GM19468 (cell line): ENCODE results near the gene KRTCAP3.
"Not testable (repeated sequence)": the region's sequence is repeated elsewhere in the genome, so short reads cannot be mapped to it uniquely, and the experiment has no call there.

Source experiments
- ATAC-seq: cut with Tn5 transposase; IDR thresholded peaks from one replicate; pipeline ENCODE4 v1.9.1; 2021; ENCODE audit warnings: mild to moderate bottlenecking, moderate library complexity, moderate number of reproducible peaks; ENCODE audit not compliant: unreplicated experiment; ENCODE audit errors: extremely low read depth

The KRTCAP3 gene

DNA sequence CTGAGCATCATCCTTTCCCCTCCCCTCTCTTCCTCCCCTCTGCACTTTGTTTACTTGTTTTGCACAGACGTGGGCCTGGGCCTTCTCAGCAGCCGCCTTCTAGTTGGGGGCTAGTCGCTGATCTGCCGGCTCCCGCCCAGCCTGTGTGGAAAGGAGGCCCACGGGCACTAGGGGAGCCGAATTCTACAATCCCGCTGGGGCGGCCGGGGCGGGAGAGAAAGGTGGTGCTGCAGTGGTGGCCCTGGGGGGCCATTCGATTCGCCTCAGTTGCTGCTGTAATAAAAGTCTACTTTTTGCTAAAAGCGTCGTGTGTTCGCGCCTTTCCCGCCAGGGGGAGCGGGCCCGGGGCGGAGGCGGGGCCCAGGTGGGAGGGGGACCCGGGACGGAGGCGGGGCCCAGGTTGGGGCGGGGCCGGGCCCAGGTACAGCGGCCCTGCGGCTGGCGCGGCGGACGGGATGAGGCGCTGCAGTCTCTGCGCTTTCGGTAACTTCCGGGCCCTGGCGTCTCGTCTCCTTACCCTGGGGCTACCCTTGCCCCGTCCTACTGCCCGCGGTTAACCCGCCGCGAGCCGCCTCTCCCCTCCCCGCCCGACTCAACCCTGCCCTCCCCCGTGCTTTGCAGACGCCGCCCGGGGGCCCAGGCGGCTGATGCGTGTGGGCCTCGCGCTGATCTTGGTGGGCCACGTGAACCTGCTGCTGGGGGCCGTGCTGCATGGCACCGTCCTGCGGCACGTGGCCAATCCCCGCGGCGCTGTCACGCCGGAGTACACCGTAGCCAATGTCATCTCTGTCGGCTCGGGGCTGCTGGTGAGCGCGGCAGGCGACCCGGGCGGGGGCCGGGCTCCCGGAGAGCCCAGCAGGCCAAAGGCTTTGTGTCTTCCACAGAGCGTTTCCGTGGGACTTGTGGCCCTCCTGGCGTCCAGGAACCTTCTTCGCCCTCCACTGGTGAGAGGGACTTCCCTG, at the start of gene KRTCAP3:
KRTCAP3 (plus strand) TSS at position 424 of the 962 bp plus-strand sequence; CDS start at position 456, 32 bp downstream.
- ATAC-seq, result no peak

DNA sequence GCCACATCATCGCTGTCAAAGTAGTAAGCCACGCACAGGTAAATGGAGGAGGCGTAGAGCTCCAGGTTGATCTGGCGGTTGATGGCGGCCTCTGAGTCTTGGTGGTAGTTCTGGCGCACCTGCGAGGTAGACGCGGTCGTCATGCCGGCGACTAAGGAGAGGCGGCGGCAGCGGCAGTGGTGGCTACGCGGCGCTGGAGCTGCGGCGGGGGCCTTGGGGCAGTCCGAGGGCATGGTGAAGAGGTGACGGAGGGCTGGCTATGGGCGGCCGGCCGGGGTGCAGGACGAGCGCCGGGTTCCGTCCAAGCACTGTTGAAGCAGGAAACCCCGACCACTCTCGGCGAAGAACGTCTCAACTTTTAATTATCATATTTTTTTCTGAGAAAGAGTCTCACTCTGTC, 49.0 kb upstream of the KRTCAP3 start:
- ATAC-seq, result no peak

- no peak for ATAC-seq
These were observed 43.2 kb upstream of the KRTCAP3 start for GRCh38 chr2:27398962-27399361.

- no peak for ATAC-seq
These were observed 41.6 kb upstream of the KRTCAP3 start for GRCh38 chr2:27400348-27401135.

- no peak for ATAC-seq
These were observed 34.2 kb upstream of the KRTCAP3 start for GRCh38 chr2:27407798-27408491.

- peak; percentile 8 for ATAC-seq
These were observed 33.4 kb upstream of the KRTCAP3 start for GRCh38 chr2:27408601-27409320.

DNA sequence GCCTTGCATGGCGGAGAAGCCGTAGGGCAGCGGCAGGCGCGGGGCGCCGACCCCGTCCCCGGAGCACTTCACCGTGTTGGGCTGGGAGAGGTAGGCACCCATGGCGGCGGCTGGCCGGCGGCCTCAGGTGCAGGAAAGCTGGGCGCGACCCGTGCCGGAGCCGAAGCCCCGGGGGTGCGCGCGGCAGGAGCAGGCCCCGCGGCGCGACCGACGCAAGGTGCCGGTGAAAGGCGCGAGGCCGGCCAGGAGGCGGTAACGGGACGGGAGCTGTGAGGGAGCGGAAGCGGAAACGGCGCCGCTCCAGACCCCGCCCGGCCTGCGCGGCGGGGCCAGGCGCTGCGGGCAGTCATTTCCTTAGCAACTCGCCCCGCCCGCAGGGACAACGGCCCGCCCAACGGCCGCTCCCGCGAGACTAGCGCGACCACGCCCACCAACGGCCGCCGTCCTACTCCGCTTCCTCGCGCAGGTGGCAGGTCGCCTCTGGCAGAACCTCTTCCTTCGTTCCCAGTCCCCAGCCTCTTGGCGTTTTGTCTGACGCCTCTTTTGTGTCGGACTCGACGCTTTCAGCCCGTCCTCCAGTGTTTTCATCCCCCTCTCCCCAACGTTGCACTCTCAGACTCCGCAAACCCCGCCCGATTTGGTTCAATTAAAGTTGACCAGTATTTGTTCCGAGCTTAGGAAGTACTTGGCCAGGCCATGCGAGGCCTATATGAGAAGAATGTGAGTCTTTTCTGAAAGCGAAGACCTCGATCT, 32.7 kb upstream of the KRTCAP3 start, which contains the start of gene PPM1G:
PPM1G (minus strand) TSS at position 271 of the 753 bp plus-strand sequence; CDS start at position 102, 169 bp downstream.
- peak; percentile 85 for ATAC-seq

GRCh38 chr2:27412419-27413152, 29.6 kb upstream of the KRTCAP3 start:
- no peak for ATAC-seq

DNA sequence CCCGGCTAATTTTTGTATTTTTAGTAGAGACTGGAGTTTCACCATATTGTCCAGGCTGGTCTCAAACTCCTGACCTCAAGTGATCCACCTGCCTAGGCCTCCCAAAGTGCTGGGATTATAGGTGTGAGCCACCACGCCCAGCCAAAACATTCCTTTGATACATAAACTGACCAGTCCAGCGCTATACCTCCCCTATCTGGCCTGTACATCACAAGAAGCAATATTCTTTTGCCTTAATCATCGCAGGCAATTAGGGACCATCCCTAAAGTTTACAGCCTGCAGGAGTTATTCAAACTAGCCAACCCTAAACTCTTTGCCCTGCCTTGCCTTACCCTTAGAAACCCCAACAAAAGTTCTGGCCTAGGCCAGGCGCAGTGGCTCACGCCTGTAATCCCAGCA, 26.0 kb upstream of the KRTCAP3 start:
- no peak for ATAC-seq

DNA sequence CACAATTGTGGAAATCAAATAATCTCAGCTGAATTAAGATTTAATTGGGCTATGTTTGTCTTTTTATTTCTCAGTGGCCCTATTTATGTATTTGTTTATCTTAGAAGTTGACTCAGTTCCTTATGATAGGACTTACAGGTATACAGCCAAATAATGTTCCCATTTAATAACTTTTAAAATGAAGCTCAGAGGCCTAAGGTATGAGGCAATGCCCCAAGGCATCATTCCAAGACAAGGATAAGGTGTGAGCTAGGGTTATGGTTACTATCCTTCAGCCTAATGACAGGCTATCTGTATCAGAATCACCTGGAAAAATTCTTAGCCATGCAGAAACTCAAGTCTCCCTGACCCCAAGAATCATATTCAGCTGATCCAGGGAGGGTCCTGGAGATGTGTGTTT, 21.2 kb upstream of the KRTCAP3 start:
- ATAC-seq, result no peak

DNA sequence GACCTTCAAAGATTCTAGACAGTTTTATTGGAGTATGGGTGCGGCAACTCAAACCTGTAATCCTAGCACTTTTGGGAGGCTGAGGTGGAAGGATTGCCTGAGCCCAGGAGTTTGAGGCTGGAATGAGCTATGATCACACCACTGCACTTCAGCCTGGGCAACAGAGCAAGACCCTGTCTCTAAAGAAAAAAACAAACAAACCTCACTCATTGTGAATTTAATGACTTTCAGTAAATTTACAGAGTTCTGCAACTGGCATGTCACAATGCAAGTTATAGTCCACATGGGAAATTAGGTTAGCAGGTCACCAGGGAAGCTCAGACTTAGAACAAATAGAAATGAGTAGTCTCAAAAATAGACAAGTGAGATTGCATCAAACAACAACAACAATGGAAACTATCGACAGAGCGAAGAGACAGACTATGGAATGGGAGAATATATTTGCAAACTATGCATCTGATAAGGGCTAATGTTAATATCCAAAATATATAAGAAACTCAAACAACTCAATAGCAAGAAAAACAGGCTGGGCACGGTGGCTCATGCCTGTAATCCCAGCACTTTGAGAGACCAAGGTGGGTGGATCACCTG, 20.4 kb upstream of the KRTCAP3 start:
- no peak for ATAC-seq

DNA sequence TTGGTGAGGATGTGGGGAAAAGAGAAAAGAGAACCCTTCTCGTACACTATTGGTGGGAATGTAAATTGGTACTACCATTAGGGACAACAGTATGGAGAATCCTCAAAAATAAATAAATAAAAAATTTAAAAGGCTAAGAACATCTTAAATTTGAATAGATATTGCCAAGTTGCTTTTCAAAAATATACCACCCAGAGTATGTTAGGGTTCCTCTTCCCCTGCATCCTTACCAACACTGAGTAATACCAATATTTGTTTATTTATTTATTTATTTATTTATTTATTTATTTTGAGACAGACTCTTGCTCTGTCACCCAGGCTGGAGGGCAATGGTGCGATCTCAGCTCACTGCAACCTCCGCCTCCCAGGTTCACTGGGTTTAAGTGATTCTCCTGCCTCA, 19.2 kb upstream of the KRTCAP3 start:
- ATAC-seq, result no peak

DNA sequence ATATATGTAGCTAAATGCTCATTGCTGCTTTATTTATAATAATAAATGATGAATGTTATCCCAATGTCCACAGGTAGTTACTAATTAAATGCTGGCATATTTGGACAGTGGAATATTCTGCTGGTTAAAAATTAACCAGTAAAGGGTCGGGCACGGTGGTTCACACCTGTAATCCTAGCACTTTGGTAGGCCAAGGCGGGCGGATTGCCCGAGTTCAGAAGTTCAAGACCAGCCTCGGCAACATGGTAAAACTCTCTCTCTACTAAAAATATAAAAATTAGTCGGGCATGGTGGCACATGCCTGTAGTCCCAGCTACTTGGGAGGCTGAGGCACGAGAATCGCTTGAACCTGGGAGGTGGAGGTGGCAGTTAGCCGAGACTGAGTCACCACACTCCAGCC, 17.1 kb upstream of the KRTCAP3 start:
- ATAC-seq, result not testable (repeated sequence)

- no peak for ATAC-seq
These were observed 14.3 kb upstream of the KRTCAP3 start for GRCh38 chr2:27427863-27428212.

- ATAC-seq, result peak; percentile 77
These were observed 13.8 kb upstream of the KRTCAP3 start, which contains the start of gene NRBP1 for GRCh38 chr2:27428213-27428977. TSS of gene NRBP1 (plus strand) at chr2:27428631. CDS start at chr2:27433274, 4,643 bp downstream.

- ATAC-seq, result peak; percentile 35
These were observed 13.1 kb upstream of the KRTCAP3 start for GRCh38 chr2:27428978-27429541.

- no peak for ATAC-seq
These were observed 10.8 kb upstream of the KRTCAP3 start for GRCh38 chr2:27431395-27431794.
